ENCODE data around the gene EXOC3. TPM values are rescaled to one million over a fixed set of nuclear protein-coding genes. Genes with fewer than 3 reads are reported as not detected.

Gene EXOC3
- total and polyA plus RNA-seq, 10 of the 15 experiments (the other 5 are each of a cell fraction or from before 2014, with no cell fraction given) = 1.6 to 53.0 (median 27.9) TPM

GRCh38 chr5:472656-473550 lies 29.9 kb downstream of the EXOC3 start (continued):
- peak; percentile 49; the same call in 1 of the 2 replicates for TF ChIP-seq TAF1 (IDR thresholded peaks at IDR 0.05; ENCODE audit: borderline replicate concordance, low read depth, low read length)
- no peak for TF ChIP-seq KAT2A (conservative IDR thresholded peaks at IDR 0.05; ENCODE audit: control insufficient read depth, low read depth, low read length)
- no peak for TF ChIP-seq ZBTB11 (CRISPR knock-in tag; IDR thresholded peaks at IDR 0.05)
- no peak for TF ChIP-seq HDAC2 (IDR thresholded peaks at IDR 0.05)
- TF ChIP-seq PKNOX1 (IDR thresholded peaks at IDR 0.05) = no peak
- TF ChIP-seq POU2F2 (IDR thresholded peaks at IDR 0.05; ENCODE audit: borderline replicate concordance, low read depth, low read length) = no peak
- TF ChIP-seq EED (IDR thresholded peaks at IDR 0.05; ENCODE audit: low read depth) = no peak
- TF ChIP-seq SP1 (IDR thresholded peaks at IDR 0.05; ENCODE audit: low read depth, low read length) = no peak
- TF ChIP-seq SIX5 (IDR thresholded peaks at IDR 0.05; ENCODE audit: low read depth, low read length, severe bottlenecking) = no peak
- TF ChIP-seq E4F1 (IDR thresholded peaks at IDR 0.05; ENCODE audit: borderline replicate concordance, partially characterized antibody) = no peak
- TF ChIP-seq ZNF274 (IDR thresholded peaks at IDR 0.05; ENCODE audit: insufficient read depth, insufficient read length) = no peak
- no peak for TF ChIP-seq HSF1 (IDR thresholded peaks at IDR 0.05; ENCODE audit: low read depth, low read length)
- TF ChIP-seq ZNF24 (IDR thresholded peaks at IDR 0.05) = no peak
- no peak for TF ChIP-seq MTA2 (IDR thresholded peaks at IDR 0.05; ENCODE audit: low read depth)
- peak; percentile 90 to 97 for TF ChIP-seq BHLHE40 (IDR thresholded peaks at IDR 0.05; ENCODE audit: borderline replicate concordance in 1 of 2, low read depth in 2 of 2, low read length in 1 of 2)
- no peak for TF ChIP-seq MYB (IDR thresholded peaks at IDR 0.05; ENCODE audit: borderline replicate concordance, low read depth, low read length)
- no peak for TF ChIP-seq ELK1 (IDR thresholded peaks at IDR 0.05; ENCODE audit: low read depth, low read length)
- TF ChIP-seq YY1 (IDR thresholded peaks at IDR 0.05; ENCODE audit: low read depth, low read length) = peak; percentile 79
- TF ChIP-seq TCF7 (IDR thresholded peaks at IDR 0.05; ENCODE audit: borderline replicate concordance) = no peak
- no peak for TF ChIP-seq JUND (IDR thresholded peaks at IDR 0.05; ENCODE audit: low read depth, low read length)
